Stimulated activated naive CD4-positive, alpha-beta T cell (primary cell): ENCODE data around the gene SLC33A1.
"Not testable (repeated sequence)": the region's sequence is repeated elsewhere in the genome, so short reads cannot be mapped to it uniquely, and the experiment has no call there.

Experiments
- DNase-seq, 6 experiments: peaks; one replicate each; lab custom pipeline; 2025; lab: John Stamatoyannopoulos, UW

Gene SLC33A1

GRCh38 chr3:155854141-155854940 is at the start of gene SLC33A1:
TSS of gene SLC33A1 (minus strand) at chr3:155854427. CDS start at chr3:155853997, 430 bp downstream.
- peak; percentile 96 to 99 (median 98) for DNase-seq

- DNase-seq: no peak
Measured at GRCh38 chr3:155895379-155895900, 41.2 kb upstream of the SLC33A1 start.

GRCh38 chr3:155891321-155891720 is 37.1 kb upstream of the SLC33A1 start:
- no peak for DNase-seq

- no peak for DNase-seq
Measured at GRCh38 chr3:155890671-155891190, 36.5 kb upstream of the SLC33A1 start.

GRCh38 chr3:155889952-155890351 is 35.7 kb upstream of the SLC33A1 start:
- no peak for DNase-seq

- DNase-seq: no peak
Measured at GRCh38 chr3:155889212-155889611, 35.0 kb upstream of the SLC33A1 start.

GRCh38 chr3:155886915-155887314 is 32.7 kb upstream of the SLC33A1 start:
- no peak for DNase-seq

GRCh38 chr3:155886348-155886747 is 32.1 kb upstream of the SLC33A1 start:
- DNase-seq: not testable (repeated sequence)

- DNase-seq: no peak
Measured at GRCh38 chr3:155885292-155885691, 31.1 kb upstream of the SLC33A1 start.

- DNase-seq: no peak
Measured at GRCh38 chr3:155884292-155884691, 30.1 kb upstream of the SLC33A1 start.

GRCh38 chr3:155880286-155880685 is 26.1 kb upstream of the SLC33A1 start:
- no peak for DNase-seq

- no peak for DNase-seq
Measured at GRCh38 chr3:155876503-155876902, 22.3 kb upstream of the SLC33A1 start.

- no peak for DNase-seq
Measured at GRCh38 chr3:155876037-155876436, 21.8 kb upstream of the SLC33A1 start.

- DNase-seq: no peak
Measured at GRCh38 chr3:155872904-155873646, 18.8 kb upstream of the SLC33A1 start.

GRCh38 chr3:155871746-155872158 is 17.5 kb upstream of the SLC33A1 start:
- peak in 1 of 6 experiments; percentile 33 for DNase-seq

GRCh38 chr3:155870945-155871745 is 16.9 kb upstream of the SLC33A1 start:
- peak in 4 of 6 experiments; percentile 17 to 39 (median 36) for DNase-seq

- DNase-seq: peak; percentile 90 to 96 (median 94)
Measured at GRCh38 chr3:155870133-155870944, 16.1 kb upstream of the SLC33A1 start, which contains the start of gene GMPS. TSS of gene GMPS (plus strand) at chr3:155870650. CDS start at chr3:155870871, 221 bp downstream.

GRCh38 chr3:155869691-155870090 is 15.5 kb upstream of the SLC33A1 start:
- no peak for DNase-seq

- DNase-seq: no peak
Measured at GRCh38 chr3:155863072-155863784, 9.0 kb upstream of the SLC33A1 start.
